ENCODE measurements around the gene BDNF. TPM values are rescaled to one million over a fixed set of nuclear protein-coding genes. Genes with fewer than 3 reads are reported as not detected.

BDNF gene
- total RNA-seq, 1 experiment from 2014 or later, result 21.2 TPM

Other genes starting within 250 kb of the BDNF start
- gene LGR4, start 227.7 kb downstream of the BDNF start, total RNA-seq (2014; rRNA removed; shearing (Covaris generic); ENCODE audit: low replicate concordance), result 3.9 and 7.7 TPM in 2 replicates
- 18.0 and 33.0 TPM in 2 replicates for gene LIN7C, start 193.7 kb downstream of the BDNF start, total RNA-seq (2014; rRNA removed; shearing (Covaris generic); ENCODE audit: low replicate concordance)